Subcutaneous adipose tissue (tissue), 4 donors: ENCODE data around the gene NINJ1. TPM values are rescaled to one million over a fixed set of nuclear protein-coding genes. Genes with fewer than 3 reads are reported as not detected.

ENCODE experiments used
- CTCF ChIP-seq: fragments of 450-650 bp; IDR thresholded peaks from one replicate; pipeline ENCODE4 v1.5.1; 2016; ENCODE audit warnings: low read depth, mild to moderate bottlenecking, control low read depth, antibody characterized with exemption, moderate library complexity
- total RNA-seq, 4 donors: library from RNA; depleted of rRNA; stranded (reverse); fragments of >200 nt; gene quantifications; one replicate each; pipeline ENCODE4 v1.1.0, GENCODE V29; 2016

The NINJ1 gene
- total RNA-seq, 4 donors from 2014 or later, result 57.0 to 84.6 (median 69.0) TPM

- no peak for TF ChIP-seq CTCF
Measured at GRCh38 chr9:93077811-93078210, 56.2 kb downstream of the NINJ1 start.

GRCh38 chr9:93077367-93077766, 56.7 kb downstream of the NINJ1 start:
- no peak for TF ChIP-seq CTCF

GRCh38 chr9:93076792-93077128, 57.3 kb downstream of the NINJ1 start:
- no peak for TF ChIP-seq CTCF

- no peak for TF ChIP-seq CTCF
Measured at GRCh38 chr9:93076101-93076791, 57.8 kb downstream of the NINJ1 start.

GRCh38 chr9:93072383-93072795, 61.7 kb downstream of the NINJ1 start:
- TF ChIP-seq CTCF, result no peak

Other genes with a start within 250 kb of the NINJ1 start
- 10 to 100 TPM in 3 of 4 donors, 1 to 10 TPM in 1; 4.1 to 15.6 (median 11.7) TPM for gene FGD3, start 186.7 kb downstream of the NINJ1 start, total RNA-seq
- 1 to 10 TPM in 2 of 4 donors, not detected in 2; 1.1 to 2.2 TPM for gene SUSD3, start 75.5 kb downstream of the NINJ1 start, total RNA-seq
- gene CARD19, start 38.0 kb downstream of the NINJ1 start, total RNA-seq, result 10 to 100 TPM; 12.2 to 68.3 (median 50.3) TPM
- gene WNK2, start 49.9 kb upstream of the NINJ1 start, total RNA-seq, result not detected